OCI-LY3 (cell line): ENCODE measurements around the gene NELL2.

Experiments used
- EZH2phosphoT487 ChIP-seq: fragments of 200-600 bp; shearing (Covaris generic); IDR thresholded peaks from 2 replicates; pipeline ENCODE4 v1.6.1; 2018; ENCODE audit warnings: antibody characterized with exemption, mixed run types, low read depth
- TF ChIP-seq, protein P1 (sequence below): fragments of 200-600, 300-600 bp; sonication (generic); IDR thresholded peaks from 2 replicates; pipeline ENCODE4 v1.5.1; 2014; ENCODE audit warnings: antibody characterized with exemption, low read length, low read depth

GRCh38 chr12:44889926-44890325 is 13.8 kb upstream of the NELL2 start:
- TF ChIP-seq, protein P1, sequence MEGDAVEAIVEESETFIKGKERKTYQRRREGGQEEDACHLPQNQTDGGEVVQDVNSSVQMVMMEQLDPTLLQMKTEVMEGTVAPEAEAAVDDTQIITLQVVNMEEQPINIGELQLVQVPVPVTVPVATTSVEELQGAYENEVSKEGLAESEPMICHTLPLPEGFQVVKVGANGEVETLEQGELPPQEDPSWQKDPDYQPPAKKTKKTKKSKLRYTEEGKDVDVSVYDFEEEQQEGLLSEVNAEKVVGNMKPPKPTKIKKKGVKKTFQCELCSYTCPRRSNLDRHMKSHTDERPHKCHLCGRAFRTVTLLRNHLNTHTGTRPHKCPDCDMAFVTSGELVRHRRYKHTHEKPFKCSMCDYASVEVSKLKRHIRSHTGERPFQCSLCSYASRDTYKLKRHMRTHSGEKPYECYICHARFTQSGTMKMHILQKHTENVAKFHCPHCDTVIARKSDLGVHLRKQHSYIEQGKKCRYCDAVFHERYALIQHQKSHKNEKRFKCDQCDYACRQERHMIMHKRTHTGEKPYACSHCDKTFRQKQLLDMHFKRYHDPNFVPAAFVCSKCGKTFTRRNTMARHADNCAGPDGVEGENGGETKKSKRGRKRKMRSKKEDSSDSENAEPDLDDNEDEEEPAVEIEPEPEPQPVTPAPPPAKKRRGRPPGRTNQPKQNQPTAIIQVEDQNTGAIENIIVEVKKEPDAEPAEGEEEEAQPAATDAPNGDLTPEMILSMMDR = no peak
- no peak for TF ChIP-seq EZH2phosphoT487
